HEK293 (cell line): ENCODE data around the gene TP53BP2.

Source experiments
- CTCF ChIA-PET: fragments of 350-600 bp; formaldehyde crosslinking; extraction: SDS; loops from one replicate; lab custom pipeline; 2021; ENCODE audit warnings: antibody characterized with exemption; lab: Yijun Ruan, JAX
- POLR2A ChIA-PET: fragments of 300-600 bp; formaldehyde crosslinking; extraction: SDS; loops from one replicate; lab custom pipeline; 2020; ENCODE audit warnings: antibody characterized with exemption, inconsistent platforms; lab: Yijun Ruan, JAX
- H3K27ac ChIP-seq: fragments of 200-500 bp; sonication (Bioruptor generic); 2 replicates; pipeline ENCODE4 v1.5.1; 2014; ENCODE audit warnings: low read depth, low read length, control low read depth, inconsistent platforms; ENCODE audit errors: extremely low read depth
- H3K36me3 ChIP-seq, 2 experiments: fragments of 200-500 bp in 1 of 2; sonication (Bioruptor generic) in 1 of 2; 1 replicate in 1 of 2; 2 replicates in 1 of 2; pipeline ENCODE4 v1.5.1; 2014 to 2017; ENCODE audit warnings: inconsistent platforms in 2 of 2, low read length in 2 of 2; ENCODE audit not compliant: control insufficient read depth in 2 of 2, insufficient read depth in 1 of 2
- H3K4me1 ChIP-seq: fragments of 200-500 bp; sonication (Bioruptor generic); 2 replicates; pipeline ENCODE4 v1.5.1; 2014; ENCODE audit warnings: mild to moderate bottlenecking, low read length, inconsistent platforms; ENCODE audit not compliant: control insufficient read depth, insufficient read depth
- H3K4me3 ChIP-seq: 2 replicates; pipeline ENCODE4 v1.5.1; 2011; ENCODE audit warnings: low read depth, mild to moderate bottlenecking, control low read depth, low read length, moderate library complexity
- H3K9me3 ChIP-seq: fragments of 200-500 bp; sonication (Bioruptor generic); 2 replicates; pipeline ENCODE4 v1.5.1; 2014; ENCODE audit warnings: low read depth, low read length, inconsistent platforms; ENCODE audit not compliant: control insufficient read depth, insufficient read depth
- EGR2 ChIP-seq: fragments of 450-650 bp; formaldehyde crosslinking; IDR thresholded peaks from 2 replicates; pipeline ENCODE4 v1.5.1; 2016; ENCODE audit warnings: low read depth, missing biosample characterization, missing genetic modification characterization
- PATZ1 ChIP-seq: fragments of 450-650 bp; formaldehyde crosslinking; IDR thresholded peaks from 2 replicates; pipeline ENCODE4 v1.5.1; 2016; ENCODE audit warnings: missing biosample characterization, missing genetic modification characterization
- PRDM1 ChIP-seq: fragments of 450-650 bp; formaldehyde crosslinking; IDR thresholded peaks from 2 replicates; pipeline ENCODE4; 2016; ENCODE audit warnings: missing biosample characterization, missing genetic modification characterization
- PRDM4 ChIP-seq: fragments of 450-650 bp; formaldehyde crosslinking; IDR thresholded peaks from 2 replicates; pipeline ENCODE4 v1.5.1; 2017; ENCODE audit warnings: missing biosample characterization, missing genetic modification characterization
- PRDM6 ChIP-seq: fragments of 450-650 bp; formaldehyde crosslinking; IDR thresholded peaks from 2 replicates; pipeline ENCODE4 v1.5.1; 2017; ENCODE audit warnings: missing biosample characterization, missing genetic modification characterization
- REST ChIP-seq: fragments of 450-650 bp; formaldehyde crosslinking; IDR thresholded peaks from 2 replicates; pipeline ENCODE4 v1.5.1; 2016; ENCODE audit warnings: missing biosample characterization, missing genetic modification characterization
- SCRT1 ChIP-seq: fragments of 450-650 bp; formaldehyde crosslinking; IDR thresholded peaks from 2 replicates; pipeline ENCODE4 v1.5.1; 2016; ENCODE audit warnings: missing biosample characterization, missing genetic modification characterization, borderline replicate concordance
- ZBTB21 ChIP-seq: fragments of 450-650 bp; formaldehyde crosslinking; IDR thresholded peaks from 2 replicates; pipeline ENCODE4 v1.5.1; 2017; ENCODE audit warnings: missing biosample characterization, missing genetic modification characterization
- ZFHX2 ChIP-seq: fragments of 450-650 bp; formaldehyde crosslinking; conservative IDR thresholded peaks from 2 replicates; pipeline ENCODE4 v1.5.1; 2016; ENCODE audit warnings: missing biosample characterization, missing genetic modification characterization
- ZNF2 ChIP-seq: fragments of 450-650 bp; formaldehyde crosslinking; IDR thresholded peaks from 2 replicates; pipeline ENCODE4 v1.5.1; 2016; ENCODE audit warnings: missing biosample characterization, missing genetic modification characterization
- ZNF202 ChIP-seq: fragments of 450-650 bp; formaldehyde crosslinking; IDR thresholded peaks from 2 replicates; pipeline ENCODE4 v1.5.1; 2016; ENCODE audit warnings: missing biosample characterization, missing genetic modification characterization, borderline replicate concordance
- ZNF280C ChIP-seq: fragments of 450-650 bp; formaldehyde crosslinking; IDR thresholded peaks from 2 replicates; pipeline ENCODE4 v1.5.1; 2016; ENCODE audit warnings: missing biosample characterization, missing genetic modification characterization
- ZNF544 ChIP-seq: fragments of 450-650 bp; formaldehyde crosslinking; IDR thresholded peaks from 2 replicates; pipeline ENCODE4 v1.5.0; 2017; ENCODE audit warnings: missing biosample characterization, missing genetic modification characterization
- ZNF560 ChIP-seq: fragments of 450-650 bp; formaldehyde crosslinking; IDR thresholded peaks from 2 replicates; pipeline ENCODE4 v1.5.1; 2017; ENCODE audit warnings: missing biosample characterization, missing genetic modification characterization, borderline replicate concordance
- ZNF76 ChIP-seq: fragments of 450-650 bp; formaldehyde crosslinking; IDR thresholded peaks from 2 replicates; pipeline ENCODE4; 2016; ENCODE audit warnings: low read depth, missing biosample characterization, missing genetic modification characterization, borderline replicate concordance
- ZNF837 ChIP-seq: fragments of 450-650 bp; formaldehyde crosslinking; IDR thresholded peaks from 2 replicates; pipeline ENCODE4 v1.5.1; 2016; ENCODE audit warnings: missing biosample characterization, missing genetic modification characterization

Gene TP53BP2

GRCh38 chr1:223813645-223814044, 32.1 kb downstream of the TP53BP2 start:
- Histone ChIP-seq H3K9me3 (no peaks in the 10 kb centered on the region), H3K36me3 (peaks cover 31 to 37% of the 10 kb centered on the region in 2 experiments), H3K4me1 (no peaks in the 10 kb centered on the region), H3K4me3 (no peak overlapping the region), H3K27ac (no peak overlapping the region)
- POLR2A ChIA-PET, result no interaction called here
- TF ChIP-seq ZNF2 (tag by site-specific recombination) (no peak), ZNF76 (no peak), ZNF560 (tag by site-specific recombination) (no peak), ZFHX2 (tag by site-specific recombination) (peak; percentile 62), PRDM6 (tag by site-specific recombination) (no peak), EGR2 (peak; percentile 77), PRDM4 (tag by site-specific recombination) (no peak), PATZ1 (tag by site-specific recombination) (no peak), PRDM1 (no peak), ZBTB21 (tag by site-specific recombination) (no peak), ZNF837 (tag by site-specific recombination) (no peak), ZNF202 (no peak), ZNF544 (tag by site-specific recombination) (no peak), REST (no peak), ZNF280C (tag by site-specific recombination) (no peak), SCRT1 (tag by site-specific recombination) (no peak)
- CTCF ChIA-PET, result interaction anchor here (0.6 to 2.9 kb wide), 6 partner anchors 11 to 237 kb away, joined by 3 to 12 read pairs (median 4); no protein-coding TSS in a partner anchor
